PC-9 (cell line): ENCODE data around the gene DOP1A. TPM values are rescaled to one million over a fixed set of nuclear protein-coding genes. Genes with fewer than 3 reads are reported as not detected.

Source experiments
- BruUV-seq: library from RNA; stranded (reverse); fragments of 400-500 nt; replicated peaks from 2 replicates; lab custom pipeline; 2021; lab: Mats Ljungman, UMichigan
- CTCF ChIA-PET: fragments of 300-600 bp; sonication (Branson Sonifier 250); formaldehyde crosslinking; loops from one replicate; lab custom pipeline; 2022; ENCODE audit warnings: antibody characterized with exemption; lab: Charles Lee
- POLR2A ChIA-PET: fragments of 300-600 bp; sonication (Branson Sonifier 250); formaldehyde crosslinking; loops from one replicate; lab custom pipeline; 2022; ENCODE audit warnings: antibody characterized with exemption; ENCODE audit not compliant: unreplicated experiment; lab: Charles Lee
- DNase-seq, 2 experiments: peaks; one replicate each; pipeline versions ENCODE4 v3.0.0 to v3.0.0-alpha.2; 2015 to 2022; ENCODE audit warnings: mixed read lengths in 1 of 2
- H2AFZ ChIP-seq: fragments of 200-600 bp; sonication (generic); 2 replicates; pipeline ENCODE4 v1.8.1; 2017; ENCODE audit warnings: antibody characterized with exemption
- H3F3A ChIP-seq: fragments of 200-600 bp; sonication (generic); 2 replicates; pipeline ENCODE4 v1.8.1; 2017; ENCODE audit warnings: antibody characterized with exemption, mild to moderate bottlenecking, low read depth; ENCODE audit not compliant: insufficient read depth
- H3K27ac ChIP-seq: fragments of 200-600 bp; sonication (generic); 2 replicates; pipeline ENCODE4 v1.6.1; 2016; ENCODE audit warnings: mixed run types
- H3K27me3 ChIP-seq: fragments of 200-600 bp; sonication (generic); 2 replicates; pipeline ENCODE4 v1.6.1; 2016; ENCODE audit warnings: low read depth, mixed run types; ENCODE audit not compliant: insufficient read depth
- H3K36me3 ChIP-seq: fragments of 200-600 bp; sonication (generic); 2 replicates; pipeline ENCODE4 v1.6.1; 2016; ENCODE audit warnings: low read depth, mixed run types
- H3K4me1 ChIP-seq: fragments of 200-600 bp; sonication (generic); replicated peaks from 2 replicates; pipeline ENCODE4 v1.6.1; 2016; ENCODE audit warnings: mixed run types; ENCODE audit not compliant: insufficient read depth
- H3K4me2 ChIP-seq: fragments of 200-600 bp; sonication (generic); 2 replicates; pipeline ENCODE4 v1.6.1; 2017; ENCODE audit warnings: mixed run types
- H3K4me3 ChIP-seq: fragments of 200-600 bp; sonication (generic); 2 replicates; pipeline ENCODE4 v1.6.1; 2016; ENCODE audit warnings: mixed run types
- H3K79me2 ChIP-seq: fragments of 200-600 bp; sonication (generic); 2 replicates; pipeline ENCODE4 v1.6.1; 2017; ENCODE audit warnings: low read depth, mixed run types
- H3K9me2 ChIP-seq: fragments of 200-600 bp; sonication (generic); 2 replicates; pipeline ENCODE4 v1.8.1; 2017; ENCODE audit warnings: mild to moderate bottlenecking; ENCODE audit not compliant: insufficient read depth
- H3K9me3 ChIP-seq: fragments of 200-600 bp; sonication (generic); 2 replicates; pipeline ENCODE4 v1.8.1; 2016; ENCODE audit warnings: low read depth; ENCODE audit not compliant: insufficient read depth
- H4K20me1 ChIP-seq: fragments of 200-600 bp; sonication (generic); 2 replicates; pipeline ENCODE4 v1.8.1; 2017; ENCODE audit not compliant: insufficient read depth
- EZH2 ChIP-seq: fragments of 200-600 bp; sonication (generic); IDR thresholded peaks from 2 replicates; pipeline ENCODE4 v1.8.0; 2017; ENCODE audit warnings: antibody characterized with exemption, low read depth
- intact Hi-C: fragments of 100-400 bp; cut with micrococcal nuclease; formaldehyde crosslinking; loops from one replicate; pipeline ENCODE4 v1.10.0; 2022; ENCODE audit not compliant: unreplicated experiment
- total RNA-seq: library from RNA; stranded (reverse); gene quantifications from 2 replicates; pipeline ENCODE4 v1.2.3, GENCODE V29; 2021
- TF ChIP-seq, protein P1 (sequence below): fragments of 200-600 bp; sonication (generic); conservative IDR thresholded peaks from 2 replicates; pipeline ENCODE4 v1.6.1; 2017; ENCODE audit warnings: mixed run types, antibody characterized with exemption, mild to moderate bottlenecking, moderate library complexity

The DOP1A gene
- total RNA-seq, 1 experiment from 2014 or later: 3.9 TPM

DNA sequence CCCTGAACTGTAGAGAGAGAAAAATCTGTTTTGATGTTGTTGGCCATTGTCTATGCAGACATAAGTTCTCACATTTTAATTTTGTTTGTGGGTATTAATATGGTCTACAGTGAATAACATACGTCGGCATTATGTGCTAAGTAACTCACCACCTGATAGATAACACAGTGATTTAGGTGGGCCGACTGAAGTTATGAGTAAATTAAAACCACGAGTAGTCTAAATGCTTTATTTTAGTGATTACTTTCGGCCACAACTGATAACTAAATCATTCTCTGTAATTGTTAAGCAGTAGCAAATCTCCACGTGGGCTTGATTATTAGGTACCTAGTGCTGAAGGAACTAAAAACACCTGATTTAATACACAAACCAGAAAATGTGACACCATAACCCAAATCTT is 1.1 kb downstream of the DOP1A start:
- Histone ChIP-seq H4K20me1 (no peaks in the 10 kb centered on the region), H3F3A (peaks cover 9% of the 10 kb centered on the region), H3K4me1 (peaks cover 12% of the 10 kb centered on the region), H3K27me3 (no peaks in the 10 kb centered on the region), H3K36me3 (no peaks in the 10 kb centered on the region), H3K9me2 (no peaks in the 10 kb centered on the region), H3K79me2 (peaks cover 36% of the 10 kb centered on the region), H3K27ac (peak overlapping the region; percentile 70), H3K4me2 (peak overlapping the region; percentile 97), H3K4me3 (peak overlapping the region; percentile 95), H2AFZ (peak overlapping the region; percentile 96), H3K9me3 (no peaks in the 10 kb centered on the region)
- intact Hi-C loops: loop anchor here (2.0 to 10.0 kb wide), 3 partner anchors 124 to 1158 kb away; partner anchors contain the start of genes CEP162, PGM3 and RWDD2A
- BruUV-seq: no TSS peak
- ChIA-PET CTCF (interaction anchor here (2.1 kb wide), 1 partner anchor 446 kb away, joined by 11 read pairs; no protein-coding TSS in a partner anchor), POLR2A (no interaction called here)
- TF ChIP-seq EZH2: no peak
- TF ChIP-seq, protein P1, sequence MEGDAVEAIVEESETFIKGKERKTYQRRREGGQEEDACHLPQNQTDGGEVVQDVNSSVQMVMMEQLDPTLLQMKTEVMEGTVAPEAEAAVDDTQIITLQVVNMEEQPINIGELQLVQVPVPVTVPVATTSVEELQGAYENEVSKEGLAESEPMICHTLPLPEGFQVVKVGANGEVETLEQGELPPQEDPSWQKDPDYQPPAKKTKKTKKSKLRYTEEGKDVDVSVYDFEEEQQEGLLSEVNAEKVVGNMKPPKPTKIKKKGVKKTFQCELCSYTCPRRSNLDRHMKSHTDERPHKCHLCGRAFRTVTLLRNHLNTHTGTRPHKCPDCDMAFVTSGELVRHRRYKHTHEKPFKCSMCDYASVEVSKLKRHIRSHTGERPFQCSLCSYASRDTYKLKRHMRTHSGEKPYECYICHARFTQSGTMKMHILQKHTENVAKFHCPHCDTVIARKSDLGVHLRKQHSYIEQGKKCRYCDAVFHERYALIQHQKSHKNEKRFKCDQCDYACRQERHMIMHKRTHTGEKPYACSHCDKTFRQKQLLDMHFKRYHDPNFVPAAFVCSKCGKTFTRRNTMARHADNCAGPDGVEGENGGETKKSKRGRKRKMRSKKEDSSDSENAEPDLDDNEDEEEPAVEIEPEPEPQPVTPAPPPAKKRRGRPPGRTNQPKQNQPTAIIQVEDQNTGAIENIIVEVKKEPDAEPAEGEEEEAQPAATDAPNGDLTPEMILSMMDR: no peak
- DNase-seq: no peak

DNA sequence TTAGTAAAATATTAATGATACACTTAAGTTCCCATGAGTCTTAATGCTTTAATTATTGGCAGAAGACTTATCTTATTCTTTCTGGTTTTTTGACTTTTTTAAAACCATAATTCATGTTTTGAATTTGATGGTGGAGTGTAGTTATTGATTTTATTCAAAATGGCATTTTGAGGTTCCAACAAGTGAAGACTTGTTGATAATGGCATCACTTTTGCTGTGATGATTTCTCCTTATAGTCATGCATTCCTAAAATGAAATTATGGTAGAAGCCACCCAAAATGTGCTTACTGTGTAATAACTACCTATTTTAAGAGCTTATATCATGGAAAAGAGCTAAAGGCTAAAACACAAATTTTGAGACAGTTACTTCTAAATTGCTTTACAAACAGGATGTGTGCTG is 2.2 kb downstream of the DOP1A start:
- H3K4me2 ChIP-seq: peak overlapping the region; percentile 97
- no peak overlapping the region for H2AFZ ChIP-seq
- no peak for TF ChIP-seq EZH2
- TF ChIP-seq, protein P1: no peak
- DNase-seq: no peak
- H3K79me2 ChIP-seq: peaks cover 31% of the 10 kb centered on the region
- H3F3A ChIP-seq: peaks cover 9% of the 10 kb centered on the region
- H3K9me3 ChIP-seq: no peaks in the 10 kb centered on the region
- ChIA-PET CTCF (no interaction called here), POLR2A (no interaction called here)
- peak overlapping the region; percentile 1; the same call in 1 of the 2 replicates for H3K4me3 ChIP-seq
- intact Hi-C loops: loop anchor here (2.0 to 10.0 kb wide), 3 partner anchors 123 to 1157 kb away; partner anchors contain the start of genes CEP162, PGM3 and RWDD2A
- H4K20me1 ChIP-seq: no peaks in the 10 kb centered on the region
- no peak overlapping the region for H3K27ac ChIP-seq
- no peaks in the 10 kb centered on the region for H3K9me2 ChIP-seq
- H3K4me1 ChIP-seq: peaks cover 9% of the 10 kb centered on the region
- H3K36me3 ChIP-seq: no peaks in the 10 kb centered on the region
- no peaks in the 10 kb centered on the region for H3K27me3 ChIP-seq
- BruUV-seq: no TSS peak

DNA sequence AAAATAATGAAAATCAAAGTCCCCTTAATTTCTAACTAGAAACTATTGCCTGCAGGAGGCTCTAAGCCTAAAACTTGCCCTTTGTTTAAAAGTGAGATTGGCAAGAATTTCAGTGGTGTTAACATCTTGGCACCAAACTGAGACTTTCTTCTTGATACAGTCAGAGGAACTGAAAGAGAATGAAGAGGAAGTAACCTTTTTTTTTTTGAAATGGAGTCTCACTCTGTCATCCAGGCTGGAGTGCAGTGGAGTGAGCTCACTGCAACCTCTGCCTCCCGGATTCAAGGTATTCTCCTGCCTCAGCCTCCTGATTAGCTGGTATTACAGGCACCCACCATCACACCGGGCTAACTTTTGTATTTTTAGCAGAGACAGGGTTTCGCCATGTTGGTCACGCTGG is 3.6 kb downstream of the DOP1A start:
- no peak for TF ChIP-seq EZH2
- TF ChIP-seq, protein P1: no peak
- H2AFZ ChIP-seq: no peak overlapping the region
- H3K9me3 ChIP-seq: no peaks in the 10 kb centered on the region
- peaks cover 22% of the 10 kb centered on the region for H3K79me2 ChIP-seq
- no TSS peak for BruUV-seq
- no peak overlapping the region for H3K4me2 ChIP-seq
- H3K9me2 ChIP-seq: no peaks in the 10 kb centered on the region
- peaks cover 9% of the 10 kb centered on the region for H3F3A ChIP-seq
- no peaks in the 10 kb centered on the region for H3K36me3 ChIP-seq
- no peaks in the 10 kb centered on the region for H4K20me1 ChIP-seq
- H3K4me1 ChIP-seq: peaks cover 7% of the 10 kb centered on the region
- CTCF ChIA-PET: interaction anchor here (0.6 kb wide), 1 partner anchor 168 kb away, joined by 3 read pairs; no protein-coding TSS in a partner anchor
- H3K27ac ChIP-seq: no peak overlapping the region
- no peak overlapping the region for H3K4me3 ChIP-seq
- intact Hi-C loops: no loop called here
- POLR2A ChIA-PET: no interaction called here
- no peaks in the 10 kb centered on the region for H3K27me3 ChIP-seq
- no peak for DNase-seq
